Measurements from ENCODE around the gene RCSD1. TPM values are rescaled to one million over a fixed set of nuclear protein-coding genes. Genes with fewer than 3 reads are reported as not detected.
"Not testable (repeated sequence)": the region's sequence is repeated elsewhere in the genome, so short reads cannot be mapped to it uniquely, and the experiment has no call there.

RCSD1 gene
- total RNA-seq, 2 donors from 2014 or later: 2.8 to 13.8 TPM

- TF ChIP-seq POLR2A (IDR thresholded peaks at IDR 0.05) (no peak), CTCF (IDR thresholded peaks at IDR 0.05) (no peak), POLR2AphosphoS5 (IDR thresholded peaks at IDR 0.05) (no peak)
- intact Hi-C loops (cut with DNase I): no loop called here
- Histone ChIP-seq H3K36me3 (no peaks in the 10 kb centered on the region), H3K4me1 (replicated peaks) (no peaks in the 10 kb centered on the region), H3K4me3 (no peak overlapping the region), H3K27ac (no peak overlapping the region), H3K9me3 (no peaks in the 10 kb centered on the region), H3K27me3 (replicated peaks; ENCODE audit: insufficient read depth) (no peaks in the 10 kb centered on the region)
- DNase-seq (ENCODE audit: low spot score): no peak
- 43% methylated on average over 3 of the region's 3 CpGs for WGBS
Measured at GRCh38 chr1:167739752-167740151, 109.7 kb downstream of the RCSD1 start.

- H3K4me1 ChIP-seq (replicated peaks); H3K36me3 ChIP-seq; intact Hi-C loops (cut with DNase I); H3K4me3 ChIP-seq; H3K9me3 ChIP-seq; H3K27me3 ChIP-seq (replicated peaks; ENCODE audit: insufficient read depth); DNase-seq (ENCODE audit: low spot score); H3K27ac ChIP-seq: not testable (repeated sequence)
- 94% methylated on average over 7 of the region's 7 CpGs for WGBS
Measured at GRCh38 chr1:167741103-167741502, 111.1 kb downstream of the RCSD1 start.

- intact Hi-C loops (cut with DNase I); H3K36me3 ChIP-seq; H3K27me3 ChIP-seq (replicated peaks; ENCODE audit: insufficient read depth); DNase-seq (ENCODE audit: low spot score); H3K4me1 ChIP-seq (replicated peaks); H3K9me3 ChIP-seq; H3K4me3 ChIP-seq; H3K27ac ChIP-seq: not testable (repeated sequence)
- 65% methylated on average over 1 of the region's 1 CpG for WGBS
Measured at GRCh38 chr1:167742392-167743057, 112.5 kb downstream of the RCSD1 start.

GRCh38 chr1:167744901-167745300 lies 114.9 kb downstream of the RCSD1 start:
- Histone ChIP-seq H3K36me3 (no peaks in the 10 kb centered on the region), H3K4me1 (replicated peaks) (no peaks in the 10 kb centered on the region), H3K27me3 (replicated peaks; ENCODE audit: insufficient read depth) (no peaks in the 10 kb centered on the region), H3K4me3 (no peak overlapping the region), H3K9me3 (no peaks in the 10 kb centered on the region), H3K27ac (no peak overlapping the region)
- intact Hi-C loops (cut with DNase I): no loop called here
- 86% methylated on average over 3 of the region's 3 CpGs for WGBS
- TF ChIP-seq CTCF (IDR thresholded peaks at IDR 0.05) (no peak), POLR2A (IDR thresholded peaks at IDR 0.05) (no peak), POLR2AphosphoS5 (IDR thresholded peaks at IDR 0.05) (no peak)
- no peak for DNase-seq (ENCODE audit: low spot score)

GRCh38 chr1:167746013-167746672 lies 116.1 kb downstream of the RCSD1 start:
- Histone ChIP-seq H3K9me3 (no peaks in the 10 kb centered on the region), H3K27ac (no peak overlapping the region), H3K36me3 (no peaks in the 10 kb centered on the region), H3K4me3 (no peak overlapping the region), H3K27me3 (replicated peaks; ENCODE audit: insufficient read depth) (no peaks in the 10 kb centered on the region), H3K4me1 (replicated peaks) (no peaks in the 10 kb centered on the region)
- TF ChIP-seq POLR2A (IDR thresholded peaks at IDR 0.05) (no peak), CTCF (IDR thresholded peaks at IDR 0.05) (no peak), POLR2AphosphoS5 (IDR thresholded peaks at IDR 0.05) (no peak)
- DNase-seq (ENCODE audit: low spot score): no peak
- intact Hi-C loops (cut with DNase I): no loop called here
- 50% methylated on average over 5 of the region's 5 CpGs for WGBS

All from prostate gland (tissue), 2 donors.